ENCODE measurements around the gene NPAS3.
A peak's percentile ranks its signal among the peaks of the same experiment; 100 is the strongest.

- TF ChIP-seq, protein P1, sequence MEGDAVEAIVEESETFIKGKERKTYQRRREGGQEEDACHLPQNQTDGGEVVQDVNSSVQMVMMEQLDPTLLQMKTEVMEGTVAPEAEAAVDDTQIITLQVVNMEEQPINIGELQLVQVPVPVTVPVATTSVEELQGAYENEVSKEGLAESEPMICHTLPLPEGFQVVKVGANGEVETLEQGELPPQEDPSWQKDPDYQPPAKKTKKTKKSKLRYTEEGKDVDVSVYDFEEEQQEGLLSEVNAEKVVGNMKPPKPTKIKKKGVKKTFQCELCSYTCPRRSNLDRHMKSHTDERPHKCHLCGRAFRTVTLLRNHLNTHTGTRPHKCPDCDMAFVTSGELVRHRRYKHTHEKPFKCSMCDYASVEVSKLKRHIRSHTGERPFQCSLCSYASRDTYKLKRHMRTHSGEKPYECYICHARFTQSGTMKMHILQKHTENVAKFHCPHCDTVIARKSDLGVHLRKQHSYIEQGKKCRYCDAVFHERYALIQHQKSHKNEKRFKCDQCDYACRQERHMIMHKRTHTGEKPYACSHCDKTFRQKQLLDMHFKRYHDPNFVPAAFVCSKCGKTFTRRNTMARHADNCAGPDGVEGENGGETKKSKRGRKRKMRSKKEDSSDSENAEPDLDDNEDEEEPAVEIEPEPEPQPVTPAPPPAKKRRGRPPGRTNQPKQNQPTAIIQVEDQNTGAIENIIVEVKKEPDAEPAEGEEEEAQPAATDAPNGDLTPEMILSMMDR (IDR thresholded peaks at IDR 0.05), result peak in 6 of 12 donors; percentile 6 to 43 (median 24)
- TF ChIP-seq POLR2A (IDR thresholded peaks at IDR 0.05), result no peak
Observed at GRCh38 chr14:33475623-33476022, 536.9 kb downstream of the NPAS3 start.
